MCF 10A (cell line): ENCODE data around the gene TH. TPM values are rescaled to one million over a fixed set of nuclear protein-coding genes. Genes with fewer than 3 reads are reported as not detected.
"Not testable (repeated sequence)": the region's sequence is repeated elsewhere in the genome, so short reads cannot be mapped to it uniquely, and the experiment has no call there.

ENCODE experiments used
- BruUV-seq: library from RNA; stranded (reverse); fragments of 400-500 nt; replicated peaks from 2 replicates; lab custom pipeline; 2021; lab: Mats Ljungman, UMichigan
- CTCF ChIA-PET: fragments of 300-600 bp; sonication (Branson Sonifier 250); formaldehyde crosslinking; extraction: SDS; loops from one replicate; lab custom pipeline; 2021; ENCODE audit warnings: antibody characterized with exemption, inconsistent platforms; lab: Yijun Ruan, JAX
- POLR2A ChIA-PET: fragments of 300-600, 350-650 bp; sonication (Branson Sonifier 250); formaldehyde crosslinking; extraction: SDS; loops from one replicate; lab custom pipeline; 2020; ENCODE audit warnings: antibody characterized with exemption, inconsistent platforms; lab: Yijun Ruan, JAX
- DNase-seq: peaks from one replicate; pipeline ENCODE4 v3.0.0-alpha.2; 2018; ENCODE audit not compliant: unreplicated experiment
- H3K27ac Mint-ChIP-seq: one replicate; pipeline ENCODE4 v1.8.0; 2022; ENCODE audit warnings: mild to moderate bottlenecking, low read depth, mixed read lengths; ENCODE audit not compliant: unreplicated experiment
- H3K27me3 Mint-ChIP-seq: one replicate; pipeline ENCODE4 v1.8.0; 2022; ENCODE audit warnings: mixed read lengths; ENCODE audit not compliant: insufficient read depth, unreplicated experiment
- H3K36me3 Mint-ChIP-seq: one replicate; pipeline ENCODE4 v1.8.0; 2022; ENCODE audit warnings: mild to moderate bottlenecking, moderate library complexity, mixed read lengths; ENCODE audit not compliant: insufficient read depth, unreplicated experiment
- H3K4me1 Mint-ChIP-seq: one replicate; pipeline ENCODE4 v1.8.0; 2022; ENCODE audit warnings: mixed read lengths; ENCODE audit not compliant: insufficient read depth, unreplicated experiment
- H3K4me3 Mint-ChIP-seq: one replicate; pipeline ENCODE4 v1.8.0; 2022; ENCODE audit warnings: mild to moderate bottlenecking, moderate library complexity, mixed read lengths; ENCODE audit not compliant: unreplicated experiment
- H3K9me3 Mint-ChIP-seq: one replicate; pipeline ENCODE4 v1.8.0; 2022; ENCODE audit warnings: mixed read lengths; ENCODE audit not compliant: unreplicated experiment
- intact Hi-C: fragments of 100-400 bp; cut with micrococcal nuclease; formaldehyde crosslinking; loops from 2 replicates; pipeline ENCODE4 v1.14.1; 2022
- total RNA-seq: library from RNA; stranded (reverse); gene quantifications from 2 replicates; pipeline ENCODE4 v1.2.3, GENCODE V29; 2022
- TF ChIP-seq, protein P1 (sequence below): fragments of 200-600 bp; IDR thresholded peaks from one replicate; pipeline ENCODE4 v1.8.0; 2022; ENCODE audit warnings: antibody characterized with exemption, mild to moderate bottlenecking; ENCODE audit not compliant: unreplicated experiment

TH gene
- total RNA-seq, 1 experiment from 2014 or later: 1.1 TPM

DNA sequence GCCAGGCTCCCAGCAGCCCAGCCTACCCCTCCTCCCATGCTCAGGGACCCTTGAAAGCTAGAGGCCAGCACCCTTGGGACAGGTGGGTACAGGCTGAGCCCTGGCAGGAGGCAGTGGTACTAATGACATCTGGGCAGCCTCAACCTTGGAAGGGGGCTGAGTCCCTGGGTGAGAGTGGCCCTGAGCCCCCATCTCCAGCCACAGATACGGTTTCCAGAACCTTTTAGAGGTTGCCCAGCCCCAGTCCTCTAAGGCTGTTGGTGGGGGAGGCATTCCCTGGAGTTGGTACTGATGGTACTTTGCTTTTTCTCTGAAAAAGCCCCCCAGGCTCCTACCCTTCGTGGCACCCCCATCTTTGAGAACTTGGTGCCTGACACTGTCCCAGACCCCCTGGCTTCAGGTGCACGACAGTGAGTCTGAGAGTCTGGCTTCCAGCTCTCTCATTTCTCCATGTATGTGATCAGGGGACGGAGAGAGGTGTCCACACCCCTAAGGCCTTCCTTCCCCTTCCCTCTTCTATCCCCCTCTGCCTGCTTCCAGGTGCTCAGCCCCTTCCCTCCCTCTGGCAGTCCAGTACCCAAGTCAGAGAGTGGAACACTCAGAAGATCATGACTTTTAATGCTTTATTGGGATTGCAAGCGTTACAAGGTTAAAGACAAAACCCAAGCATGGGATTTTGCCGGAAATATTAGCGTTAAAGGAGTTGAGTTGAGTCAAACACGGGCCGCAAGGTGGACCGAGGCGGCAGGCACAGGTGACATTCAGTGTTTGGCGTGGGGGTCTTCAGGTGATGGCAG, 42.9 kb downstream of the TH start:
- no TSS peak for BruUV-seq
- no peaks in the 10 kb centered on the region for H3K4me1 Mint-ChIP-seq
- H3K27ac Mint-ChIP-seq: no peak overlapping the region
- intact Hi-C loops: no loop called here
- H3K9me3 Mint-ChIP-seq: peaks cover 13% of the 10 kb centered on the region
- H3K27me3 Mint-ChIP-seq: peaks cover 77% of the 10 kb centered on the region
- POLR2A ChIA-PET: interaction anchor here (0.7 kb wide), 1 partner anchor 8 kb away, joined by 3 read pairs; no protein-coding TSS in a partner anchor
- CTCF ChIA-PET: interaction anchor here (1.0 to 1.2 kb wide), 2 partner anchors 22 to 23 kb away, joined by 4 read pairs; no protein-coding TSS in a partner anchor
- TF ChIP-seq, protein P1, sequence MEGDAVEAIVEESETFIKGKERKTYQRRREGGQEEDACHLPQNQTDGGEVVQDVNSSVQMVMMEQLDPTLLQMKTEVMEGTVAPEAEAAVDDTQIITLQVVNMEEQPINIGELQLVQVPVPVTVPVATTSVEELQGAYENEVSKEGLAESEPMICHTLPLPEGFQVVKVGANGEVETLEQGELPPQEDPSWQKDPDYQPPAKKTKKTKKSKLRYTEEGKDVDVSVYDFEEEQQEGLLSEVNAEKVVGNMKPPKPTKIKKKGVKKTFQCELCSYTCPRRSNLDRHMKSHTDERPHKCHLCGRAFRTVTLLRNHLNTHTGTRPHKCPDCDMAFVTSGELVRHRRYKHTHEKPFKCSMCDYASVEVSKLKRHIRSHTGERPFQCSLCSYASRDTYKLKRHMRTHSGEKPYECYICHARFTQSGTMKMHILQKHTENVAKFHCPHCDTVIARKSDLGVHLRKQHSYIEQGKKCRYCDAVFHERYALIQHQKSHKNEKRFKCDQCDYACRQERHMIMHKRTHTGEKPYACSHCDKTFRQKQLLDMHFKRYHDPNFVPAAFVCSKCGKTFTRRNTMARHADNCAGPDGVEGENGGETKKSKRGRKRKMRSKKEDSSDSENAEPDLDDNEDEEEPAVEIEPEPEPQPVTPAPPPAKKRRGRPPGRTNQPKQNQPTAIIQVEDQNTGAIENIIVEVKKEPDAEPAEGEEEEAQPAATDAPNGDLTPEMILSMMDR: no peak
- peaks cover 9% of the 10 kb centered on the region for H3K36me3 Mint-ChIP-seq
- no peak for DNase-seq
- no peak overlapping the region for H3K4me3 Mint-ChIP-seq

DNA sequence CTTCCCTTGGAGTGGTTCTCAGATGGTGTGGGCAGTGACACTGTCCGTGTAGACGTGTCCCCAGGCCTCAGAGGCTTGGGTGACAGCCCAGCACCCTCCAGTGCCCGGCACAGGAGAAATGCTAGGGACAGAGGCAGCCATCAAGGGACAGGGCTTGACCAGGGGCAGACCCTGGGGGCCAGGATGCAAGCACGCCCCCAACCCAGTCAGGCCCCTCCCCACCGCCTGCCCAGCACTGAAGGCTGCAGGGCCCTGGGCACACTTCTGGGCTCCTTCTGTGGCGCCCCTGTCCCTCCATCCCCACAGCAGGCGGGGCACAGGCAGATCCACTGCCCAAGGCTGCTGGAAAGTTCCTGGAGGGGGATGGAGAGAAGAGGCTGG, 43.5 kb downstream of the TH start:
- no peaks in the 10 kb centered on the region for H3K4me1 Mint-ChIP-seq
- no peak overlapping the region for H3K4me3 Mint-ChIP-seq
- peaks cover 9% of the 10 kb centered on the region for H3K36me3 Mint-ChIP-seq
- POLR2A ChIA-PET: no interaction called here
- CTCF ChIA-PET: interaction anchor here (1.0 to 1.3 kb wide), 2 partner anchors 23 to 92 kb away, joined by 4 read pairs; no protein-coding TSS in a partner anchor
- TF ChIP-seq, protein P1: no peak
- no peak overlapping the region for H3K27ac Mint-ChIP-seq
- H3K27me3 Mint-ChIP-seq: peaks cover 71% of the 10 kb centered on the region
- BruUV-seq: no TSS peak
- intact Hi-C loops: no loop called here
- no peak for DNase-seq
- peaks cover 13% of the 10 kb centered on the region for H3K9me3 Mint-ChIP-seq

DNA sequence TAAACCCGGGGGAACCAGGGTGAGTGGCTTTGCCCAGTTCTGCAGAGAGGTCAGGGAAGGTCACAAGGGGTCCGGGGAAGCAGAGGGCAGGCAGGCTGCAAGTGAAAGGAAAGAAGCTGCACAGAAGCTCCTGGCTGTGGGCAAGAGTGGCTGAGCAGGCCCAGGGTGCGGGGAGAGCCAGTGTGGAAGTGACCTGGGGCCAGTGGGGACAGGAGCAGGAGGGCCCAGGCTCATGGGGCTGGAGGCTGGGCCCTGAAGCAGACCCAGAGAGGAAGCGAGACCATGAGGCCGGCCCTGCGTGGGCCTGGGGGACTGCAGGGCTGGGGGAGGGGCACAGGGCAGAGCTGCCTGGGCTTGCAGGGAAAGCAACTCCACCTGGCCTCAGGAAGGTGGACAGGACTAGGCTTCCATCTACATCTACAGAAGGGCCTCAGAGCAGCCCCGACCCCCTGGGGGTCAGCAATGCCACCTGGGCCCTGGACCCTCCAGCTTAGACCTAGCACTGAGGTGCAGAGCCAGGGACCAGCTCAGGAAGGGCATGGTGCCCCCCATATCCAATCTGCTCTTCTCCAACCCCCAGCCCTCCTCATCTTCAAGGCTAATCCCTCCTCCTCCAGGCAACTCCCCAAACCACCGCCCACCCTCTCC, 44.0 kb downstream of the TH start:
- H3K27me3 Mint-ChIP-seq: peaks cover 66% of the 10 kb centered on the region
- DNase-seq: no peak
- H3K4me1 Mint-ChIP-seq: no peaks in the 10 kb centered on the region
- ChIA-PET POLR2A (no interaction called here), CTCF (interaction anchor here (1.0 to 1.3 kb wide), 2 partner anchors 23 to 91 kb away, joined by 4 read pairs; no protein-coding TSS in a partner anchor)
- H3K27ac Mint-ChIP-seq: no peak overlapping the region
- BruUV-seq: no TSS peak
- H3K36me3 Mint-ChIP-seq: peaks cover 9% of the 10 kb centered on the region
- TF ChIP-seq, protein P1: no peak
- intact Hi-C loops: no loop called here
- no peak overlapping the region for H3K4me3 Mint-ChIP-seq
- H3K9me3 Mint-ChIP-seq: peaks cover 13% of the 10 kb centered on the region

DNA sequence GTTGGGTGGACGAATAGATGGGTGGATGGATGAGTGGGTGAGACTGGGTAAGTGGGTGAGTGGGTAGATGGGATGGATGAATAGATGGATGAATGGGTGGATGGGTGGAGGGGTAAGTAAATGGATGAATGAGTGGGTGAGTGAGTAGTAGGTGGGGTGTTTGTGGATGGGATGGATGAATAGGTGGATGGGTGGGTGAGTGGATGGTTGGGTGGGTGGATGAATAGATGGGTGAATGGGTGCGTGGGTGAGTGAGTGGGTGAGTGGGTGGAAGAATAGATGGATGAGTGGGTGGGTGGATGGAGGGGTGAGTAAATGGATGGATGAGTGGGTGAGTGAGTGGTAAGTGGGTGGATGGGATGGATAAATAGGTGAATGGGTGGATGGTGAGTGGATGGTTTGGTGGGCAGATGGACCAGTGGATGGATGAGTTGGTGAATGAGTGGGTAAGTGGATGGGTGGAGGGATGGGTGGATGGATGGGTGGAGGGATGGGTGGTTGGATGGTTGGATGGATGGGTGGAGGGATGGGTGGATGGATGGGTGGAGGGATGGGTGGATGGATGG, 45.0 kb downstream of the TH start:
- no TSS peak for BruUV-seq
- Mint-ChIP-seq H3K9me3 (peaks cover 13% of the 10 kb centered on the region), H3K27ac (no peak overlapping the region), H3K36me3 (peaks cover 5% of the 10 kb centered on the region), H3K4me3 (no peak overlapping the region), H3K27me3 (peaks cover 59% of the 10 kb centered on the region), H3K4me1 (no peaks in the 10 kb centered on the region)
- ChIA-PET POLR2A (no interaction called here), CTCF (interaction anchor here (1.3 kb wide), 1 partner anchor 90 kb away, joined by 4 read pairs; no protein-coding TSS in a partner anchor)
- DNase-seq: no peak
- TF ChIP-seq, protein P1: no peak
- intact Hi-C loops: no loop called here

DNA sequence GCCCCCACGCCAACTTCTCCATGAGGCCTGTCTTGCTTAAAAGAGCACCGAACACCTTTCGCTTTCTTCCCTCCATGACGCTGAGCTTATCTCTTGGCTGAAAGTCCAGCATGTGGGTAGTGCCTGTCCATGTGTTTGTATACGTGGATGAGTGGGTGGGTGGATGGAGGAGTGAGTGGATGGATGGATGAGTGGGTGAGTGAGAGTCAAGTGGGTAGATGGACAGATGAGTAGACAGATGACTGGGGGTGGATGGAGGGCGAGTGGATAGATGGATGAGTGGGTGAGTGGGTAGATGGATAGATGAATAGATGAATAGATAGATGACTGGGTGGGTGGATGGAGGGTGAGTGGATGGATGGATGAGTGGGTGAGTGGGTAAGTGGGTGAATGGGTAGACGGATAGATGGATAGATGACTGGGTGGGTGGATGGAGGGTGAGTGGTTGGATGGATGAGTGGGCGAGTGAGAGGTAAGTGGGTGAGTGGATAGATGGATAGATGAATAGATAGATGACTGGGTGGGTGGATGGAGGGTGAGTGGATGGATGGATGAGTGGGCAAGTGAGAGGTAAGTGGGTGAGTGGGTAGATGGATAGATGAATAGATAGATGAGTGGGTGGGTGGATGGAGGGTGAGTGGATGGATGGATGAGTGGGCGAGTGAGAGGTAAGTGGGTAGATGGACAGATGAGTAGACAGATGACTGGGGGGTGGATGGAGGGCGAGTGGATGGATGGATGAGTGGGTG, 46.7 kb downstream of the TH start:
- CTCF ChIA-PET: interaction anchor here (0.8 to 2.2 kb wide), 2 partner anchors 27 to 472 kb away, joined by 4 to 6 read pairs; no protein-coding TSS in a partner anchor

More for the DNA sequence above, 46.7 kb downstream of the TH start:
- H3K4me1 Mint-ChIP-seq, intact Hi-C loops, H3K27ac Mint-ChIP-seq, H3K4me3 Mint-ChIP-seq, DNase-seq, BruUV-seq, POLR2A ChIA-PET, H3K36me3 Mint-ChIP-seq: not testable (repeated sequence)
- peaks cover 66% of the 10 kb centered on the region for H3K27me3 Mint-ChIP-seq
- peaks cover 13% of the 10 kb centered on the region for H3K9me3 Mint-ChIP-seq
